Renal cortex interstitium (tissue), 15 donors: ENCODE measurements around the gene NTRK2. TPM values are rescaled to one million over a fixed set of nuclear protein-coding genes. Genes with fewer than 3 reads are reported as not detected.

Source experiments
- DNase-seq, 11 donors: peaks; one replicate each; pipeline ENCODE4 v3.0.0-alpha.2; 2013; ENCODE audit warnings: low read depth in 9 of 11, low spot score in 4 of 11; ENCODE audit errors: extremely low read depth in 1 of 11
- long read RNA-seq, 16 experiments: transcript quantifications; one replicate each; lab custom pipeline, GENCODE V29; 2026
- polyA plus RNA-seq, 3 donors: library from polyadenylated mRNA; unstranded; fragments of 120-200 nt; gene quantifications; one replicate each; pipeline ENCODE4 v1.2.1, GENCODE V29; 2013; ENCODE audit not compliant: insufficient read length in 3 of 3

The NTRK2 gene
- polyA plus RNA-seq: 100 to 1,000 TPM in 2 of 3 donors, 10 to 100 TPM in 1; 95.7 to 134 (median 114) TPM
- long read RNA-seq, donor 1, full-length matches to known transcripts: 7 of 7 reads
- long read RNA-seq, donor 1, partial matches to known transcripts: 0 of 7 reads
- long read RNA-seq, donor 1, other reads (novel, unspliced or antisense): 0 of 7 reads
- long read RNA-seq, donor 2, full-length matches to known transcripts: 15 of 85 reads
- long read RNA-seq, donor 2, partial matches to known transcripts: 70 of 85 reads
- long read RNA-seq, donor 2, other reads (novel, unspliced or antisense): 0 of 85 reads
- long read RNA-seq, donor 3, full-length matches to known transcripts: 18 of 25 reads
- long read RNA-seq, donor 3, partial matches to known transcripts: 7 of 25 reads
- long read RNA-seq, donor 3, other reads (novel, unspliced or antisense): 0 of 25 reads
- long read RNA-seq, donor 4, full-length matches to known transcripts: 16 of 16 reads
- long read RNA-seq, donor 4, partial matches to known transcripts: 0 of 16 reads
- long read RNA-seq, donor 4, other reads (novel, unspliced or antisense): 0 of 16 reads
- long read RNA-seq, donor 5: 0 reads
- long read RNA-seq, donor 6, full-length matches to known transcripts: 12 of 90 reads
- long read RNA-seq, donor 6, partial matches to known transcripts: 78 of 90 reads
- long read RNA-seq, donor 6, other reads (novel, unspliced or antisense): 0 of 90 reads
- long read RNA-seq, donor 7, full-length matches to known transcripts: 11 of 104 reads
- long read RNA-seq, donor 7, partial matches to known transcripts: 93 of 104 reads
- long read RNA-seq, donor 7, other reads (novel, unspliced or antisense): 0 of 104 reads
- long read RNA-seq, donor 8, full-length matches to known transcripts: 23 of 103 reads
- long read RNA-seq, donor 8, partial matches to known transcripts: 80 of 103 reads
- long read RNA-seq, donor 8, other reads (novel, unspliced or antisense): 0 of 103 reads
- long read RNA-seq, donor 9, full-length matches to known transcripts: 10 of 79 reads
- long read RNA-seq, donor 9, partial matches to known transcripts: 69 of 79 reads
- long read RNA-seq, donor 9, other reads (novel, unspliced or antisense): 0 of 79 reads
- long read RNA-seq, donor 10, full-length matches to known transcripts: 12 of 12 reads
- long read RNA-seq, donor 10, partial matches to known transcripts: 0 of 12 reads
- long read RNA-seq, donor 10, other reads (novel, unspliced or antisense): 0 of 12 reads
- long read RNA-seq, donor 11, full-length matches to known transcripts: 14 of 115 reads
- long read RNA-seq, donor 11, partial matches to known transcripts: 101 of 115 reads
- long read RNA-seq, donor 11, other reads (novel, unspliced or antisense): 0 of 115 reads
- long read RNA-seq, donor 12, full-length matches to known transcripts: 6 of 6 reads
- long read RNA-seq, donor 12, partial matches to known transcripts: 0 of 6 reads
- long read RNA-seq, donor 12, other reads (novel, unspliced or antisense): 0 of 6 reads
- long read RNA-seq, donor 13: 0 reads
- long read RNA-seq, donor 14, full-length matches to known transcripts: 16 of 89 reads
- long read RNA-seq, donor 14, partial matches to known transcripts: 73 of 89 reads
- long read RNA-seq, donor 14, other reads (novel, unspliced or antisense): 0 of 89 reads
- long read RNA-seq, donor 15, full-length matches to known transcripts: 10 of 50 reads
- long read RNA-seq, donor 15, partial matches to known transcripts: 40 of 50 reads
- long read RNA-seq, donor 15, other reads (novel, unspliced or antisense): 0 of 50 reads
- long read RNA-seq, donor 16, full-length matches to known transcripts: 42 of 58 reads
- long read RNA-seq, donor 16, partial matches to known transcripts: 16 of 58 reads
- long read RNA-seq, donor 16, other reads (novel, unspliced or antisense): 0 of 58 reads

- DNase-seq: peak in 4 of 11 donors; percentile 42 to 65 (median 52)
Measured at GRCh38 chr9:84669288-84670137, at the start of gene NTRK2. NTRK2 (plus strand) TSS chr9:84669729; CDS start chr9:84670749, 1,020 bp downstream.

DNA sequence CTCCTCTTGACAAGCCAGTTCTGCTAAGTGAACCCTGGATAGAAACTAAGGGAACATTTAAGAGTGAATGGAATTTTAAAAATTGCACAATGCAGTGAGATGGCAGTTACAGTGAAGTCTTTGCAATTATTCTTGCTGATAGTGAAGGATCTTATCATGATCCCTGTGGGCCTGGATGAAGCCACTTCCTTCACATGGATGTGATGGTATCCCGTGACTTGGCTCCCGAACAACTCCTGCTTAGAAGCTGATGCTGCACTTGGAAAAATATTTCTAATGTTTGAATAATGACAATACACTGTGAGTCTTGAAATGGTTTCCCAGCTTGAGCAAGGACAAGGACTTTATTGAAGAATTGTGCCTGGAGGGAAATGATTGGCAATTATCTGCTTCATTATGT is 49.2 kb upstream of the NTRK2 start:
- no peak for DNase-seq

DNA sequence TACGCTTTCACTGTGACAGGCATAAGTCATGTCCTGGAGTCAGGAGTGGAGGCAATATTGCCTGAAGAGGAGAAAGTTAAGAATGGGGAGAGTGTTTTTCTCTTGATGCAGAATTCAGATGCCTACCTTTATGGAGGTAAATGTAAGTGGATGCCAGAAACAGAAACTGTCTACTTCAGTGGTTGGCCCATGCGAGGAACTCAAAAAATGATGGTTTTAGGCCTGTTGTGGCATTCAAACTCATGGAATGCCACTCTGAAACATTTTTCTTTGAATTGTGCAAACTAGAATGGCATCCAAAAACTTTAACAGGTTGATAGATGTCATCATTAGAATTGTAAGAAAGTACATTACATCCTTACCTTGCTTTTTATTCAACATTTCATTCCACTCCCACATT is 47.7 kb upstream of the NTRK2 start:
- DNase-seq: no peak

GRCh38 chr9:84622981-84623380 is 46.5 kb upstream of the NTRK2 start:
- no peak for DNase-seq

GRCh38 chr9:84636436-84636835 is 33.1 kb upstream of the NTRK2 start:
- DNase-seq: no peak

GRCh38 chr9:84642553-84643141 is 26.9 kb upstream of the NTRK2 start:
- DNase-seq: no peak

DNA sequence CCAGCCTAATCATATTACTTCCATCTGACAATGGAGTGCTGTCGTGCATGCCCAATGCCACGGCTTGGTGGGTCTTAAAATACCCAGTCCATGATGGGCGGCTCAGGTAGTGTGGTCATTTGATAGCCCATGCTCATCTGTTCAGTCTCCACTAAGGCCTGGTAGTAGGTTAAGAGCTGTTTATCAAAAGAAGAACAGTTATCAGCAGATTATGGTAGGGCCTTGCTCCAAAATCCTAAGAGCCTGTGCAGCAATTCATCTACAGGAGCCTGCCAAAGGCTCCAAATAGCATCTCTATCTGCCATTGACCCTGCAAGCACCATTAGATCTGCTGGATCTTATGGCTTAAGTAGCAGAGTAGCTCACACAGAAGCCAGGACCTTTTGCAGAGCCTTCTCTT is 21.8 kb upstream of the NTRK2 start:
- DNase-seq: no peak

DNA sequence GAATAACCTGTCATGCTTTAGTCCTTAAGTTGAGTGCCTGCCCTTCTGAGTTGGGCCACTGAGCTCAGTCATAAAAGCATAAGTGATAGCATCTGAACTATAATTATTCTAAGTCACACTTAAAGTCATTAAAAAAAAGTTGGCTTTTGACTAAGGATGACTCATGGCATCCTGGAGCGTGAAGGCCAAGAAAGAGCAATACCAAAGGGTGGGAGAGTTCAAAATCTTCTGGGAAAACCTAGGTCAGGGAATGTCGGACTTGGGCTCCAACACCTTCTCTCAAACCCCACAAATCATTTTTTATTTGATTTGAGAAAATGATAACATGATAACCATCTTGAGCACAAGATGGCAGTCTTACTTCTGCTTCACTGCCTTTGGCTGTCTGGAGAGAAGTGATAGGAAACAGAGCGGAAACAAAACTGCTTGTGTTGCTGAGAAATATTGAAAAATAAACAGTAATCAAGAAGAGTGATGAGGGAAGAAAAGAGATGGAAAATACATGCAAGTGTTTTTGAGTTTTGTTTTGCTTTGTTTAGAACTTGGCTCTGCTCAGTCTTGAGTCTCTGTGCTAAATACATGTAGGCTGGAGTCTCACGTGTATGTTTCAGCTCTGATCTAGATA is 16.9 kb upstream of the NTRK2 start:
- DNase-seq: no peak

GRCh38 chr9:84655447-84655846 is 14.1 kb upstream of the NTRK2 start:
- no peak for DNase-seq

- DNase-seq: no peak
Measured at GRCh38 chr9:84659313-84659712, 10.2 kb upstream of the NTRK2 start.

DNA sequence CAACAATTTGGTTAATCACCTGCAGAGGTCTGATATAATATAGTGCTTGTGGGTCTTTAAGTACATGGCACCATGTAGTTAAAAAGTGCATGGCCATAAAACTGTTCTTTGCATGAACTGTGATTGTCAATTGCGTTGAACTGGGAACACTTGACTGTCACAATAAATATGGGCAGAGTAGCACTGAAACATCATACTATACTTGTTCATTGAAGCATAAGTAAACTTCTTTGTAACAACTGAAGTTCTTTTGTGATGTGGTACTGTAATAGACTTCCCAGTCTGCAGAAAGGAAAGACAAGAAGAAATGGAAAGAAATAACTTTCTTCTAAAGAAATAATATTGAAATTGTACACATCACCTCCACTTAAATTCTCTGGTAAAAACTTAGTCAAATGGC is 9.8 kb upstream of the NTRK2 start:
- DNase-seq: no peak

DNA sequence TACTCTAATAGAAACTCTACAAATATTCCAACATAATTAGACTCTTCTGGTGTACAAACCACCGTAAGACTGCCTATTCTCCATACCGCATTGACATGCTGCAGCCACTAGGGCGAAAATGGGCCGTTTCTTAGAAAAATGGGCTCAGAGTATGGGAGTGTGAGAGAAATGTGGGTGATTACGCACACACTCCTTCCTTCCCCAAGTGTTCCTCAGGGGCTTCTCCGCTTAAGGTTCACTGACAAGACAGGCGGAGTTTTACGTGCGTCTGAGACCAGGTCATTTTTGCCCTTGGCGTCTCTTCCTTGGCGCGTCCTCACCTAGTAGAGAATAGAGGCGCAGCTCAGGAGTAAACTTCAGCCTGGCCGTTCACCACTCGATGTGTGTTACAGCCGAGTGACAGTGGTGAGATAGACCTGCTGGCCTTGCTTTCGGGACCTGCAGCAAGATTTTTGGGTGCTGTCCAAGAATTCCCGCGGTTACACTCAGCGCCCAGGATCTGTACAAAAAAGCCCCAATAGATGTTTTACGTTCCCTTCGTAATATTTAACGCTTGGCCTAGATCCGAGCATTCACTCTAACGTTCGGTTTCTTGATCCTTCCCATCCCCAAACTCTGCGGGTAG is 1.8 kb upstream of the NTRK2 start:
- peak in 4 of 11 donors; percentile 48 to 62 (median 54) for DNase-seq

GRCh38 chr9:84668196-84669012 is 1.1 kb upstream of the NTRK2 start:
- peak in 10 of 11 donors; percentile 67 to 88 (median 82) for DNase-seq

GRCh38 chr9:84669013-84669287 is 579 bp upstream of the NTRK2 start:
- DNase-seq: peak in 1 of 11 donors; percentile 25
